A673 (cell line): ENCODE data around the gene TBL1X. TPM values are rescaled to one million over a fixed set of nuclear protein-coding genes. Genes with fewer than 3 reads are reported as not detected.

Experiments
- BruUV-seq: library from RNA; stranded (reverse); fragments of 400-500 nt; replicated peaks from 2 replicates; lab custom pipeline; 2021; lab: Mats Ljungman, UMichigan
- CTCF ChIA-PET: fragments of 300-600 bp; sonication (Branson Sonifier 250); formaldehyde crosslinking; loops from one replicate; lab custom pipeline; 2022; ENCODE audit warnings: antibody characterized with exemption; lab: Charles Lee
- POLR2A ChIA-PET: fragments of 300-600 bp; sonication (Branson Sonifier 250); formaldehyde crosslinking; loops from one replicate; lab custom pipeline; 2022; ENCODE audit warnings: antibody characterized with exemption; ENCODE audit not compliant: low non-redundant PET; lab: Charles Lee
- DNase-seq: peaks from one replicate; pipeline ENCODE4 v3.0.0-alpha.2; 2015; ENCODE audit warnings: low spot score
- H3K27ac ChIP-seq: fragments of 200-600 bp; sonication (generic); 2 replicates; pipeline ENCODE4 v1.5.1; 2016; ENCODE audit warnings: mixed run types, low read depth, mild to moderate bottlenecking, mixed read lengths, antibody characterized with exemption, low read length; ENCODE audit not compliant: poor library complexity, severe bottlenecking
- H3K27me3 ChIP-seq: fragments of 200-600 bp; sonication (generic); replicated peaks from 2 replicates; pipeline ENCODE4 v1.6.1; 2017; ENCODE audit warnings: mixed run types, low read depth, mild to moderate bottlenecking, mixed read lengths, antibody characterized with exemption, low read length; ENCODE audit not compliant: insufficient read depth, poor library complexity
- H3K36me3 ChIP-seq: fragments of 200-600 bp; sonication (generic); 2 replicates; pipeline ENCODE4 v1.6.1; 2016; ENCODE audit warnings: mixed run types, mild to moderate bottlenecking, mixed read lengths, antibody characterized with exemption, low read length; ENCODE audit not compliant: insufficient read depth, poor library complexity, severe bottlenecking
- H3K4me1 ChIP-seq: fragments of 200-600 bp; sonication (generic); 2 replicates; pipeline ENCODE4 v1.6.1; 2017; ENCODE audit warnings: mixed run types, mild to moderate bottlenecking, mixed read lengths, antibody characterized with exemption, low read length; ENCODE audit not compliant: insufficient read depth, poor library complexity, severe bottlenecking
- H3K4me3 ChIP-seq: fragments of 200-600 bp; sonication (generic); 2 replicates; pipeline ENCODE4 v1.5.1; 2016; ENCODE audit warnings: low read depth, mixed run types, mild to moderate bottlenecking, mixed read lengths, low read length; ENCODE audit not compliant: poor library complexity, severe bottlenecking
- H3K9me3 ChIP-seq: fragments of 200-600 bp; sonication (generic); 2 replicates; pipeline ENCODE4 v1.6.1; 2016; ENCODE audit warnings: mixed run types, low read depth, mild to moderate bottlenecking, mixed read lengths, antibody characterized with exemption, low read length; ENCODE audit not compliant: poor library complexity, severe bottlenecking
- EZH2 ChIP-seq: fragments of 200-600 bp; sonication (generic); IDR thresholded peaks from 2 replicates; pipeline ENCODE4 v1.6.1; 2017; ENCODE audit warnings: borderline replicate concordance, low read depth, mild to moderate bottlenecking, mixed read lengths, antibody characterized with exemption, low read length; ENCODE audit not compliant: poor library complexity, severe bottlenecking
- intact Hi-C: fragments of 100-400 bp; cut with micrococcal nuclease; formaldehyde crosslinking; loops from one replicate; pipeline ENCODE4 v1.10.0; 2022; ENCODE audit not compliant: unreplicated experiment
- total RNA-seq: library from RNA; stranded (reverse); gene quantifications from 2 replicates; pipeline ENCODE4 v1.2.3, GENCODE V29; 2021
- TF ChIP-seq, protein P1 (sequence below): fragments of 300-800, 200-600 bp; sonication (generic); conservative IDR thresholded peaks from 2 replicates; pipeline ENCODE4 v1.5.1; 2017; ENCODE audit warnings: low read depth, mild to moderate bottlenecking, antibody characterized with exemption, low read length, moderate library complexity, mixed read lengths

Gene TBL1X
- total RNA-seq, 1 experiment from 2014 or later = 26.9 TPM

GRCh38 chrX:9436812-9437211 lies 28.0 kb upstream of the TBL1X start:
- ChIA-PET CTCF (no interaction called here), POLR2A (interaction anchor here (0.5 kb wide), 1 partner anchor 296 kb away, joined by 13 read pairs; no protein-coding TSS in a partner anchor)
- H3K36me3 ChIP-seq = no peaks in the 10 kb centered on the region
- BruUV-seq = no TSS peak
- no peak for TF ChIP-seq EZH2
- TF ChIP-seq, protein P1, sequence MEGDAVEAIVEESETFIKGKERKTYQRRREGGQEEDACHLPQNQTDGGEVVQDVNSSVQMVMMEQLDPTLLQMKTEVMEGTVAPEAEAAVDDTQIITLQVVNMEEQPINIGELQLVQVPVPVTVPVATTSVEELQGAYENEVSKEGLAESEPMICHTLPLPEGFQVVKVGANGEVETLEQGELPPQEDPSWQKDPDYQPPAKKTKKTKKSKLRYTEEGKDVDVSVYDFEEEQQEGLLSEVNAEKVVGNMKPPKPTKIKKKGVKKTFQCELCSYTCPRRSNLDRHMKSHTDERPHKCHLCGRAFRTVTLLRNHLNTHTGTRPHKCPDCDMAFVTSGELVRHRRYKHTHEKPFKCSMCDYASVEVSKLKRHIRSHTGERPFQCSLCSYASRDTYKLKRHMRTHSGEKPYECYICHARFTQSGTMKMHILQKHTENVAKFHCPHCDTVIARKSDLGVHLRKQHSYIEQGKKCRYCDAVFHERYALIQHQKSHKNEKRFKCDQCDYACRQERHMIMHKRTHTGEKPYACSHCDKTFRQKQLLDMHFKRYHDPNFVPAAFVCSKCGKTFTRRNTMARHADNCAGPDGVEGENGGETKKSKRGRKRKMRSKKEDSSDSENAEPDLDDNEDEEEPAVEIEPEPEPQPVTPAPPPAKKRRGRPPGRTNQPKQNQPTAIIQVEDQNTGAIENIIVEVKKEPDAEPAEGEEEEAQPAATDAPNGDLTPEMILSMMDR = no peak
- no peaks in the 10 kb centered on the region for H3K9me3 ChIP-seq
- DNase-seq = no peak
- intact Hi-C loops = no loop called here
- no peaks in the 10 kb centered on the region for H3K27me3 ChIP-seq
- H3K4me1 ChIP-seq = no peaks in the 10 kb centered on the region
- H3K27ac ChIP-seq = no peak overlapping the region
- H3K4me3 ChIP-seq = no peak overlapping the region

DNA sequence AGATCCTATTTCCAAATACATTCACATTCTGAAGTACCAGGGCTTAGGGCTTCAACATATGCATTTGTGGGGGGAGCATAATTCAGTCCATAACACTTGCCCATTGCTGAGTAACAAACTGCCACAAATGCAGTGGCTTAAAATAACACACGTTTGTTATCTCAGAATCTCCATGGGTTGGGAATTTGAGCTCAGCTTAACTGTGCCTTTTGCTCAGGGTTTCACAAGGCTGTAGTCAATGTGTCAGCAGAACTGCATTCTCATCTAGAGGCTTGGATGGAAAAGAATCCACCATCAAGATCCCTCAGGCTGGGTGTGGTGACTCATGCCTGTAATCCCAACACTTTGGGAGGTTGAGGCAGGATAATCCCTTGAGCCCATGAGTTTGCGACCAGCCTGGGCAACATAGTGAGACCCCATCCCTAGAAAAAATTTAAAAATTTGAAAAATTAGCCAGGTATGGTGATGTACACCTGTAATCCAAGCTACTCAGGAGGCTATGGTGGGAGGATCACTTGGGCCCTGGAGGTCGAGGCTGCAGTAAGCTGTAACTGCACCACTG lies 25.8 kb upstream of the TBL1X start:
- TF ChIP-seq EZH2 = no peak
- TF ChIP-seq, protein P1 = no peak
- Histone ChIP-seq H3K9me3 (no peaks in the 10 kb centered on the region), H3K27me3 (no peaks in the 10 kb centered on the region), H3K4me1 (no peaks in the 10 kb centered on the region), H3K27ac (no peak overlapping the region), H3K36me3 (no peaks in the 10 kb centered on the region), H3K4me3 (no peak overlapping the region)
- intact Hi-C loops = no loop called here
- CTCF ChIA-PET = no interaction called here
- no peak for DNase-seq
- BruUV-seq = no TSS peak
- POLR2A ChIA-PET = no interaction called here

DNA sequence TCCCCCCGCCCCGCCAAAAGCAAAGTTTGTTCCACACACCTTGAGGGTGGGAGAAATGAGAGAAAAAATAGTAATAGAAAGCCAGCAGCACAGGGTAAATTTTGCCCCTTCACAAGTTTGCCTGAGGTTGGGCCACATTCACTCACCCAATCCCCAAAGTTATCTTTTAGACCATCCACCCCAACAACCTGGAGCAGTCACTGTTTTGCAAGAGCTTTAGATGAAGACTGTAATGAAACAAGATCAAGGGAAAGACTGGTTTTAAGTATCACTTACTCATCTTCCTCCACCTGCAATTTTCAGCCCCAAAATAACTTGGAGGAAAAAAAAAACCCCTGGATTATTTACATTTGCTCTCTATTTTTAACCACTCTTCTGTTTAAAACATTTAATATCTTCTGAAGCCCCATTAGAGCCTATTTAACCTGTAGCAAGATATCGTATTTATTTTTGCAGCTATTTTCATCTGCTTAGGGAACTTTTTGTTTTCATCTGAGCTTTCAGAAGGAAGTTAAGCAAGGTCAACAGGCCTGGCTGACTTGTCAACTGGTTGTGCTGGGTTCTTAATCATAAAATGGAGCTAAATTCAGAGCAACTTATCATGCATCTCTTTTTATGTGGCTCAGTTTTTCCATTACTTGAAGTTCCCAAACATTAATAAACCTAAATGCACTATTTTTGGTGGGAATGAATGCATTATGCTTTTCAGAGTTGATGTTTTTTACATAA lies 24.6 kb upstream of the TBL1X start:
- DNase-seq = no peak

More for the DNA sequence above, 24.6 kb upstream of the TBL1X start:
- H3K9me3 ChIP-seq = no peaks in the 10 kb centered on the region
- no peaks in the 10 kb centered on the region for H3K4me1 ChIP-seq
- ChIA-PET CTCF (no interaction called here), POLR2A (no interaction called here)
- H3K36me3 ChIP-seq = no peaks in the 10 kb centered on the region
- no peak overlapping the region for H3K27ac ChIP-seq
- BruUV-seq = no TSS peak
- TF ChIP-seq EZH2 = no peak
- TF ChIP-seq, protein P1 = no peak
- intact Hi-C loops = no loop called here
- H3K27me3 ChIP-seq = no peaks in the 10 kb centered on the region
- no peak overlapping the region for H3K4me3 ChIP-seq
